Femur (tissue), 1 donor: ENCODE measurements around the gene AATF.
A peak's percentile ranks its signal among the peaks of the same experiment; 100 is the strongest.

Experiments used
- DNase-seq: peaks from one replicate; pipeline ENCODE4 v3.0.0-alpha.2; 2017

AATF gene

GRCh38 chr17:37084372-37084771 lies 135.6 kb downstream of the AATF start:
- no peak for DNase-seq

GRCh38 chr17:37086334-37086733 lies 137.6 kb downstream of the AATF start:
- no peak for DNase-seq

- DNase-seq: no peak
These were observed 138.2 kb downstream of the AATF start for GRCh38 chr17:37086948-37087347.

- no peak for DNase-seq
These were observed 138.9 kb downstream of the AATF start for GRCh38 chr17:37087683-37088082.

- DNase-seq: no peak
These were observed 139.7 kb downstream of the AATF start for GRCh38 chr17:37088459-37088858.

GRCh38 chr17:37088913-37089312 lies 140.2 kb downstream of the AATF start:
- no peak for DNase-seq

GRCh38 chr17:37089956-37090355 lies 141.2 kb downstream of the AATF start:
- peak; percentile 35 for DNase-seq

- no peak for DNase-seq
These were observed 142.2 kb downstream of the AATF start for GRCh38 chr17:37090941-37091340.

GRCh38 chr17:37092071-37092470 lies 143.3 kb downstream of the AATF start:
- DNase-seq: no peak

- DNase-seq: no peak
These were observed 143.9 kb downstream of the AATF start for GRCh38 chr17:37092701-37093100.

- no peak for DNase-seq
These were observed 145.6 kb downstream of the AATF start for GRCh38 chr17:37094391-37094790.

- DNase-seq: no peak
These were observed 147.3 kb downstream of the AATF start for GRCh38 chr17:37096071-37096470.

GRCh38 chr17:37097154-37097553 lies 148.4 kb downstream of the AATF start:
- DNase-seq: no peak

GRCh38 chr17:37098152-37098551 lies 149.4 kb downstream of the AATF start:
- DNase-seq: no peak

- DNase-seq: no peak
These were observed 150.3 kb downstream of the AATF start for GRCh38 chr17:37098910-37099664.

- no peak for DNase-seq
These were observed 151.5 kb downstream of the AATF start for GRCh38 chr17:37100231-37100630.

GRCh38 chr17:37101306-37101705 lies 152.6 kb downstream of the AATF start:
- DNase-seq: no peak

- no peak for DNase-seq
These were observed 154.5 kb downstream of the AATF start for GRCh38 chr17:37103231-37103630.

- DNase-seq: no peak
These were observed 157.3 kb downstream of the AATF start for GRCh38 chr17:37106049-37106448.
